Right cardiac atrium (tissue), 5 donors: ENCODE results near the gene MT1E. TPM values are rescaled to one million over a fixed set of nuclear protein-coding genes. Genes with fewer than 3 reads are reported as not detected.
A peak's percentile ranks its signal among the peaks of the same experiment; 100 is the strongest.

ENCODE experiments used
- ATAC-seq, 2 donors: fragments of 200-7000 bp; cut with Tn5 transposase; one replicate each; pipeline versions ENCODE4 v1.8.0 to v1.9.1; 2020; ENCODE audit warnings: moderate library complexity in 2 of 2, mild to moderate bottlenecking in 1 of 2
- DNase-seq, 3 donors: peaks; one replicate each; pipeline ENCODE4 v3.0.0-alpha.2; 2020
- H3K27ac ChIP-seq: one replicate; pipeline ENCODE4 v1.5.1; 2013; ENCODE audit warnings: mild to moderate bottlenecking, low read length, control low read depth, moderate library complexity
- H3K27me3 ChIP-seq: one replicate; pipeline ENCODE4 v1.6.1; 2013; ENCODE audit not compliant: control insufficient read depth, insufficient read depth
- H3K4me1 ChIP-seq: one replicate; pipeline ENCODE4 v1.6.1; 2013; ENCODE audit warnings: low read length; ENCODE audit not compliant: control insufficient read depth, insufficient read depth
- H3K4me3 ChIP-seq: one replicate; pipeline ENCODE4 v1.5.1; 2013; ENCODE audit warnings: low read length, control low read depth
- H3K9me3 ChIP-seq: one replicate; pipeline ENCODE4 v1.6.1; 2013; ENCODE audit warnings: low read length; ENCODE audit not compliant: control insufficient read depth
- WGBS: extraction: QIAGEN DNeasy Blood & Tissue Kit; methylation state at CpG from one replicate; pipeline ENCODE4 v1.1.7; 2013; 5-methylcytosine and 5-hydroxymethylcytosine counted together
- intact Hi-C, 4 donors: fragments of 100-400 bp; cut with DNase I; formaldehyde crosslinking; loops; one replicate each; pipeline versions ENCODE4 v1.11.0 to v1.14.0; 2022 to 2023
- polyA plus RNA-seq: library from polyadenylated mRNA; stranded (reverse); fragments of 200-250 nt; gene quantifications from one replicate; pipeline ENCODE4 v1.2.3, GENCODE V29; 2013
- total RNA-seq, 4 donors: library from RNA; stranded (reverse); fragmentation: NEBNext Ultra II Directional; extraction: Animal tissue kit (Norgen Biotek cat#: 25700); gene quantifications; one replicate each; pipeline ENCODE4 v1.2.1, GENCODE V29; 2021
- donor health status: healthy with polysubstance abuse.
- donor health status: DM: no; HTN: yes; CAD: no.
- donor health status: DM: no; HTN: no; CAD: no.
- donor health status: DM: no; HTN: yes; CAD: no; lungs with severe emphysema.
- donor health status: DM: yes; HTN: yes; CAD: no.

The MT1E gene
- total and polyA plus RNA-seq, 5 donors = 58.7 to 129 (median 72.7) TPM

DNA sequence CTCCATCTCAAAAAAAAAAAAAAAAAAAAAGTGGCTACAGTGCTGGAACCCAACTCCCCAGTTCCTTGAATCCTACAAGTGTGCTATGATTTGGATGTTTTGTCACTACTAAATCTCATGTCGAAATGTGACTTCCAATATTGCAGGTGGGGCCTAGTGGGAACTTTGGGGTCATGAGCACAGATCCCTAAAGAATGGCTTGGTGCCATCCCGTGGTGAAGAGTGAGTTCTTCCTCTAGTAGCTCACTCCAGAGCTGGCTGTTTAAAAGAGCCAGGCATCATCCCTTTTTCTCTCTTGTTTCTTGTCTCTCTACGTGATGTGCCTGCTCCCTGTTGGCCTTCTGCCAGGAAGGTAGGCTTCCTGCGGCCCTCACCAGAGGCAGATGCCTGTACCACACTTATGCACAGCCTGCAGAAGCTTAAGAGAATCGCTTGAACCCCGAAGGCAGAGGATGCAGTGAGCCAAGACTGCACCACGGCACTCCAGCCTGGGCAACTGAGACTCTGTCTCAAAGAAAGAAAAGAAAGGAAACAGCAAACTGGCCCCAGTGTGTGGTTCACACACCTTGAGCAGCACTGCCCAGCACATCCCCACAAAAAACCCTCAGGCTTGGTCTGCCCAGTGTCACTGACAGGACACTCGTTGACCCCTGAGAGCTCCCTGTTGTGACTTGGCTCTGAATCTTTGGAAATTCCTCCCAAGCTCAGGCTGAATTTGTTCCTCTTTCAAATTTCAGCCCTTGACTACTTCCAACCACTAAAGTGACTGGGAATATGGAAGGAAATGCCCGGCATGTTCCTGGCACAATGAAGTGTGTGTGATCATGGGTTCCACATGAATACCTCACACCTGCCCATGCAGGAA is 3.1 kb downstream of the MT1E start:
- DNase-seq = no peak
- peaks cover 5% of the 10 kb centered on the region for H3K4me1 ChIP-seq
- no peak overlapping the region for H3K4me3 ChIP-seq
- no peaks in the 10 kb centered on the region for H3K27me3 ChIP-seq
- WGBS = 77% methylated on average over 9 of the region's 9 CpGs
- ATAC-seq = no peak
- intact Hi-C loops = no loop called here
- no peak overlapping the region for H3K27ac ChIP-seq
- H3K9me3 ChIP-seq = no peaks in the 10 kb centered on the region

DNA sequence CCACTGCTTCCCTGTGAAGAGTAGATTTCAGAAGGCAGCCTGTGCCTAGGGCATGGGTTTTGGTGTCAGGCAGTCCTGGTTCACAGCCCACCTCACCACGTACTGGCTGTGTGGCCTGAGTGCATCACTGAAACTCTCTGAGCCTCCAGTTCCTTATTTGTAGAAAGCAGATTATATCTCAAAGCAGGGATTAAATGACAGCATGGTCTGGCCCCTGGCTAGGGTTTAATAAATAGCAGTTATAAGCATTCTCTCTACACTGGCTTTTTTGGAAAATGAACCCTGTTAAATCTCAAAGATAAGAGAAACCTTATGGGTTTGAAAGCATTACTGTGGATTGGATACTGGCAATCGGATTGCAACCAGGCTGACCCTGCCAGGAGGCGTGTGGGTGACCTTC is 4.0 kb downstream of the MT1E start:
- Histone ChIP-seq H3K9me3 (no peaks in the 10 kb centered on the region), H3K27ac (no peak overlapping the region), H3K27me3 (no peaks in the 10 kb centered on the region), H3K4me3 (no peak overlapping the region), H3K4me1 (peaks cover 5% of the 10 kb centered on the region)
- no peak for ATAC-seq
- DNase-seq = no peak
- 83% methylated on average over 3 of the region's 3 CpGs for WGBS
- intact Hi-C loops = no loop called here

DNA sequence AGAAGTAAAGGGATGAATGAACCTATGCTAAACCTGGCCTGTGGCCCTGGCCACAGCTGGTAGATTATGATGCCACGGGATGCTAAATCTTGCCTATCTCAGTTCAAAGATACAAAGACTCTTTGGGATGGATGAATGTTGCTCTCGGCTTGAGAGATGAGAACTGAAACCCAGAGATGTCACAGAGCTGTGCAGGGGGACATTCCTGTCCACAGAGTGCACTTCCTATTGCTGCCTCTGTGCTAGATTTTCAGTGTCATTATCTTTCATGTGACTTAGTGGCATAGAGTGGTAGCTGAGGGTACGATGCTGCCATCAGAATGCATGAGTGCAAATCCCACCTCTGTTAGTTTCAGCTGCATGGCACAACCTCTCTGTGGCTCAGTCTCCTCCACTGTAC is 4.6 kb downstream of the MT1E start:
- intact Hi-C loops = no loop called here
- WGBS = 73% methylated on average over 3 of the region's 3 CpGs
- no peak for ATAC-seq
- H3K4me3 ChIP-seq = no peak overlapping the region
- H3K27ac ChIP-seq = no peak overlapping the region
- H3K4me1 ChIP-seq = peaks cover 5% of the 10 kb centered on the region
- no peaks in the 10 kb centered on the region for H3K27me3 ChIP-seq
- DNase-seq = no peak
- H3K9me3 ChIP-seq = no peaks in the 10 kb centered on the region

DNA sequence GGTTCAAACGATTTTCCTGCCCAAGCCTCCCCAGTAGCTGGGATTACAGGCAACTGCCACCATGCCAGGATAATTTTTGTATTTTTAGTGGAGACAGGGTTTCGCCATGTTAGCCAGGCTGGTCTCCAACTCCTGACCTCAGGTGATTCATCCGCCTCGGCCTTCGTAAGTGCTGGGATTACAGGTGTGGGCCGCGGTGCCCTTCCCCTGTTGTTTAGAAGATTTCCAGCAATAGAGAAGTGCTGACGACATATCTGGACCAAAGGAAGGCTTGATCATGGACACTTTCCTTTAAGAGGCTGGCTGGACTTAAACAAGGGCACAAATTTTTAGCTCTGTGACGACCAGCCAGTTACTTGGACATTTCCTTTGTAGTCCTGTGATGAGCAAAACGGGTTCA is 5.6 kb downstream of the MT1E start:
- Histone ChIP-seq H3K9me3 (no peaks in the 10 kb centered on the region), H3K4me3 (no peak overlapping the region), H3K4me1 (peaks cover 2% of the 10 kb centered on the region), H3K27ac (no peak overlapping the region), H3K27me3 (no peaks in the 10 kb centered on the region)
- intact Hi-C loops = no loop called here
- no peak for DNase-seq
- 90% methylated on average over 10 of the region's 10 CpGs for WGBS
- no peak for ATAC-seq

DNA sequence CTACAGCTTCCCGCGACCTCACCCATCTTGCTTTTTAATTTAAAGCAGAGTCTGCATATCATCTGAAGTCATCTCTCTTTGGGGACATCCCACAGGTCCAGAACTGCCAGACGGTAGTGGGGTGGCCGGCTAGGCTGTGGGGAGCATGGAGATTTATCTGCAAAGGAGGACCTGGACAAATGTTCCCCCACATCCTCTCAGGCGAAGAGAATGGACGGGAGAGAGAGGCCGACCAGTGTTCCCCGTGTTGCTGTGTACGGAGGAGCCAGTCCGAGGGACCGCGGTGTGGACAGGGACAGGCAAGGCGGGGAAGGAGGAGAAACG is 6.2 kb downstream of the MT1E start:
- H3K9me3 ChIP-seq = no peaks in the 10 kb centered on the region
- intact Hi-C loops = no loop called here
- peak overlapping the region; percentile 75 for H3K27ac ChIP-seq
- H3K4me3 ChIP-seq = peak overlapping the region; percentile 41
- WGBS = 19% methylated on average over 14 of the region's 14 CpGs
- no peaks in the 10 kb centered on the region for H3K27me3 ChIP-seq
- no peak for DNase-seq
- ATAC-seq = no peak
- H3K4me1 ChIP-seq = no peaks in the 10 kb centered on the region

DNA sequence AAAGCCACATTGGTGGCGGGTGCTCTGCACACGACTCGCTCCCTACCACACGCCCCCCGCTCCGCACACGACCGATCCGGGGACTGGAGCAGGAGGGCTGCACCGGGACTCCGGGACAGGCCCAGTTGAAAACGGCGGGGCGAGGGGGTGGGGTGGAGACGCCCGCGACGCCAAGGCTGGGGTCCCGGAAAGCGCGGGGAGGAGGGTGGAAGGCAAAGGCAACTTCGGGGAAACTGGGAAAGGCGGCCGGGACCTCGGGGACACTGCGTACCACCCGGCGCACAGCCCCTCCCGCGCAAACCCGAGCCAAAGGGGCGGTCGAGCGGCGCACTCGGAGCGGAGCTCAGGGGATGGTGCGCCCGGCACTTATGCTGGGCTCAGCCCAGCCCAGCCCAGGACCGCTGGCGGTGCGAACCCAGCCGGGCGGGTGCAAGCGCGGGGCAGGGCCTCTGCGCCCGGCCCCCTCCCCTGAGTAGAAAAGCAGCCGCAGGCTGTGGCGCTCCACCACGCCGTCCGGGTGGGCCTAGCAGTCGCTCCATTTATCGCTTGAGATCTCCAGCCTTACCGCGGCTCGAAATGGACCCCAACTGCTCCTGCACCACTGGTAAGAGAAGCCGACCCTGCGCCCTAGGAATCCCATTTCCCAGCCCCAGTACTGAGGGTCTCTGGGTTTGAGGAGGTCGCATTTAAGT is 6.7 kb downstream of the MT1E start, which contains the start of gene MT1M:
Gene MT1M (plus strand): TSS at position 504 of the 692 bp plus-strand sequence. CDS start 73 bp downstream, at position 577.
- Histone ChIP-seq H3K27ac (peak within 1 kb of the TSS; percentile 75), H3K4me1 (no peaks in the 10 kb centered on the region), H3K9me3 (no peaks in the 10 kb centered on the region), H3K4me3 (peak within 1 kb of the TSS; percentile 41), H3K27me3 (no peaks in the 10 kb centered on the region)
- DNase-seq (peak; percentile 87 to 92 (median 89)), ATAC-seq (peak; percentile 93 to 94)
- intact Hi-C loops = no loop called here
- WGBS = under 1% methylated on average over 61 of the region's 61 CpGs

DNA sequence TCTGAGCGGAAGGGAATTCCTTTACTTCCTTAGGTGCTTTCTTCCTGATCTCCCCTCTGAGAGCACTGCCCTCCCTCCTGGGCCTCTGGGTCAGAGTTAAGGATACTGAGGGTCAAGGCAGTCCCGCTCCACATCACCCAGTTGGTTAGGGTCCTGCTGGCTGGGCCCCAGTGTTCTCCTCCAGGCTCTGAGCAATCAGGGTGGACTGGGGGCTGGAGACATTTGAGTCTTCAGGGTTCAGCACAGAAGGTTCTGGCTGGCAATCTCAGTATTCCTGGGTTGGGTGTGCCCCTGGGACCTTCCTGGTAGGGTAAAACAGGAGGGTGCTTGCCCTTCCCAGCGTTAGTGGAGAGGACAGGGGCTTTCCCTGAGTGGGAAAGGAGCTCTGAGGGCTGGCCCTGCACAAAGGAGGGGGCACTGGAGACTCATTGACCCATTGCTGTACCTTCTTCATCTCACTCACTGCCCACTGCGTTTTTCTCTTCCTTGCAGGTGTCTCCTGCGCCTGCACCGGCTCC is 7.3 kb downstream of the MT1E start:
- H3K9me3 ChIP-seq = no peaks in the 10 kb centered on the region
- peak in 1 of 3 donors; percentile 18 for DNase-seq
- H3K27ac ChIP-seq = peak overlapping the region; percentile 30
- H3K27me3 ChIP-seq = no peaks in the 10 kb centered on the region
- no peaks in the 10 kb centered on the region for H3K4me1 ChIP-seq
- peak; percentile 1 to 3 for ATAC-seq
- WGBS = 51% methylated on average over 6 of the region's 6 CpGs
- intact Hi-C loops = no loop called here
- H3K4me3 ChIP-seq = peak overlapping the region; percentile 41

DNA sequence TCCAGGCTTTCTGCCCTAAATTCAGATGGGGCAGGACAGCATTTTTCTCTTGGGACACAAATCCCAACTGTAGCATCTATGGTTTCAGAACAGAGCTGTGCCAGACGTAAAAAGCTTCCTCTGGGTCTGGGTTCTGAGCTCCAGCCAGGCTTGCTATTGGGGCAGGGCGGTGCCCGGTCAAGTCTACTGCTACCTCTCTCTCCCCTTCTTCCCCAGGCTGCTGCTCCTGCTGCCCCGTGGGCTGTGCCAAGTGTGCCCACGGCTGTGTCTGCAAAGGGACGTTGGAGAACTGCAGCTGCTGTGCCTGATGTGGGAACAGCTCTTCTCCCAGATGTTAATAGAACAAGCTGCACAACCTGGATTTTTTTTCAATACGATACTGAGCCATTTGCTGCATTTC is 8.0 kb downstream of the MT1E start:
- intact Hi-C loops = no loop called here
- no peak overlapping the region for H3K27ac ChIP-seq
- peaks cover under 1% of the 10 kb centered on the region for H3K4me1 ChIP-seq
- WGBS = 60% methylated on average over 7 of the region's 7 CpGs
- H3K27me3 ChIP-seq = no peaks in the 10 kb centered on the region
- DNase-seq = no peak
- H3K9me3 ChIP-seq = no peaks in the 10 kb centered on the region
- ATAC-seq = no peak
- H3K4me3 ChIP-seq = no peak overlapping the region

DNA sequence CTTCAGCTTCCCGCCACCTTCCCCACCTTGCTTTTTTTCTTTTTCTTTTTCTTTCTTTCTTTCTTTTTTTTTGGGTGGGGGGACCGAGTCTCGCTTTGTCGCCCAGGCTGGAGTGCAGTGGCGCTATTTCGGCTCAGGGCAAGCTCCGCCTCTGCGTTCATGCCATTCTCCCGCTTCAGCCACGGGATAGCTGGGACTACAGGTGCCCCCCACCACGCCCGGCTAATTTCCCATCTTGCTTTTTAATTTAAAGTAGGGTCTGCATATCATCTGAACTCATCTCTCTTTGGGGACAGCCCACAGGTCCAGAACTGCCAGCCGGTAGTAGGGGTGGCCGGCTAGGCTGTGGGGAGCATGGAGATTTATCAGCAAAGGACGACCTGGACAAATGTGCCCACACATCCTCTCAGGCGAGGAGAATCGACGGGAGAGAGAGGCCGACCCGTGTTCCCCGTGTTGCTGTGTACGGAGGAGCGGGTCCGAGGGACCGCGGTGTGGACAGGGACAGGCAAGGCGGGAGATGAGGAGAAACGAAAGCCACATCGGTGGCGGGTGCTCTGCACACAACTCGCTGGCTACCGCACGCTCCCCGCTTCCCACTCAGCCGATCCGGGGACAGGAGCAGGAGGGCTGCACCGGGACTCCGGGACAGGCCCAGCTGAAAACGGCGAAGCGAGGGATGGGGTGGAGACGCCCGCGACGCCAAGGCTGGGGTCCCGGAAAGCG is 9.3 kb downstream of the MT1E start:
- H3K9me3 ChIP-seq = no peaks in the 10 kb centered on the region
- no peaks in the 10 kb centered on the region for H3K27me3 ChIP-seq
- no peak for ATAC-seq
- peaks cover 1% of the 10 kb centered on the region for H3K4me1 ChIP-seq
- H3K27ac ChIP-seq = no peak overlapping the region
- peak in 1 of 3 donors; percentile 27 for DNase-seq
- H3K4me3 ChIP-seq = peak overlapping the region; percentile 5
- 26% methylated on average over 47 of the region's 47 CpGs for WGBS
- intact Hi-C loops = no loop called here

DNA sequence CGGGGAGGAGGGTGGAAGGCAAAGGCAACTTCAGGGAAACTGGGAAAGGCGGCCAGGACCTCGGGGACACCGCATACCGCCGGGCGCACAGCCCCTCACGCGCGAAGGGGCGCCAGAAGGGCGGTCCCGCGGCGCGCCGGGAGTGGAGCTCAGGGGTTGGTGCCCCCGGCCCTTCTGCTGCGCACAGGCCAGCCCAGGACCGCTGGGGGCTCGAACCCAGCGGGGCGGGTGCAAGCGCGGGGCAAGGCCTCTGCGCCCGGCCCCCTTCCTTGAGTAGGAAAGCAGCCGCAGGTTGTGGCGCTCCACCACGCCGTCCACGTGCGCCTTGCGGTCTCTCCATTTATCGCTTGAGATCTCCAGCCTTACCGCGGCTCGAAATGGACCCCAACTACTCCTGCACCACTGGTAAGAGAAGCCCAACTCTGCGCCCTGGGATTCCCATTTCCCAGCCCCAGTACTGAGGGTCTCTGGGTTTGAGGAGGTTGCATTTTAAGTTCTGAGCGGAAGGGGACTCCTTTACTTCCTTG is 9.9 kb downstream of the MT1E start:
- Histone ChIP-seq H3K27ac (no peak overlapping the region), H3K9me3 (no peaks in the 10 kb centered on the region), H3K4me1 (peaks cover 1% of the 10 kb centered on the region), H3K4me3 (peak overlapping the region; percentile 5), H3K27me3 (no peaks in the 10 kb centered on the region)
- ATAC-seq (no peak), DNase-seq (no peak)
- WGBS = 15% methylated on average over 40 of the region's 40 CpGs
- intact Hi-C loops = no loop called here
